DOHH2 (cell line): ENCODE data around the gene MAP3K15.

Experiments used
- H3F3A ChIP-seq: fragments of 200-600 bp; sonication (generic), shearing (Covaris generic); 2 replicates; pipeline ENCODE4 v1.6.0; 2016; ENCODE audit warnings: antibody characterized with exemption, mild to moderate bottlenecking; ENCODE audit not compliant: control insufficient read depth, insufficient read depth
- H3K27ac ChIP-seq: fragments of 200-600 bp; sonication (generic); 2 replicates; pipeline ENCODE4 v1.5.1; 2014; ENCODE audit warnings: low read depth, mild to moderate bottlenecking, low read length, moderate library complexity
- H3K27me3 ChIP-seq: fragments of 200-600 bp; sonication (generic); 2 replicates; pipeline ENCODE4 v1.6.1; 2014; ENCODE audit warnings: mild to moderate bottlenecking, low read length, mixed read lengths; ENCODE audit not compliant: control insufficient read depth
- H3K36me3 ChIP-seq: fragments of 200-600 bp; sonication (generic); 2 replicates; pipeline ENCODE4 v1.6.1; 2014; ENCODE audit warnings: mild to moderate bottlenecking, low read length, moderate library complexity, mixed read lengths; ENCODE audit not compliant: control insufficient read depth
- H3K4me1 ChIP-seq: fragments of 200-600 bp; sonication (generic); 2 replicates; pipeline ENCODE4 v1.6.1; 2014; ENCODE audit warnings: mild to moderate bottlenecking, low read length, mixed read lengths; ENCODE audit not compliant: control insufficient read depth
- H3K4me2 ChIP-seq: fragments of 200-600 bp; sonication (generic); 2 replicates; pipeline ENCODE4 v1.6.0; 2014; ENCODE audit warnings: mild to moderate bottlenecking, low read length, moderate library complexity
- H3K4me3 ChIP-seq: fragments of 200-600 bp; sonication (generic); 2 replicates; pipeline ENCODE4 v1.5.1; 2014; ENCODE audit warnings: mild to moderate bottlenecking, low read length, mixed read lengths
- H3K79me2 ChIP-seq: fragments of 200-600 bp; sonication (generic); 2 replicates; pipeline ENCODE4 v1.6.1; 2014; ENCODE audit warnings: mild to moderate bottlenecking, low read length, mixed read lengths; ENCODE audit not compliant: control insufficient read depth
- H3K9me2 ChIP-seq: fragments of 200-600 bp; sonication (generic); replicated peaks from 2 replicates; pipeline ENCODE4 v1.6.1; 2014; ENCODE audit warnings: mild to moderate bottlenecking, low read length, mixed read lengths; ENCODE audit not compliant: control insufficient read depth
- H3K9me3 ChIP-seq: fragments of 200-600 bp; sonication (generic); 2 replicates; pipeline ENCODE4 v1.6.1; 2014; ENCODE audit warnings: antibody characterized with exemption, low read length, mixed read lengths; ENCODE audit not compliant: control insufficient read depth, insufficient read depth
- H4K20me1 ChIP-seq: fragments of 200-600 bp; sonication (generic); 2 replicates; pipeline ENCODE4 v1.6.0; 2014; ENCODE audit warnings: low read depth, mild to moderate bottlenecking, antibody characterized with exemption, low read length, moderate library complexity; ENCODE audit not compliant: control insufficient read depth, insufficient read depth
- CTCF ChIP-seq: fragments of 200-600 bp; sonication (generic); IDR thresholded peaks from one replicate; pipeline ENCODE4 v1.5.1; 2014; ENCODE audit warnings: antibody characterized with exemption, mild to moderate bottlenecking, low read depth, low read length; ENCODE audit not compliant: poor library complexity, severe bottlenecking
- EZH2phosphoT487 ChIP-seq: fragments of 200-600 bp; sonication (generic); IDR thresholded peaks from 2 replicates; pipeline ENCODE4 v1.6.1; 2017; ENCODE audit warnings: borderline replicate concordance, mild to moderate bottlenecking, antibody characterized with exemption, low read length, moderate library complexity, mixed read lengths

MAP3K15 gene

GRCh38 chrX:19386679-19387078 lies 128.6 kb downstream of the MAP3K15 start:
- TF ChIP-seq EZH2phosphoT487: no peak
- TF ChIP-seq CTCF: no peak
- Histone ChIP-seq H3K27ac (no peak overlapping the region), H3K4me1 (no peaks in the 10 kb centered on the region), H3K36me3 (no peaks in the 10 kb centered on the region), H3K4me3 (no peak overlapping the region), H3K9me2 (no peaks in the 10 kb centered on the region), H3K9me3 (no peaks in the 10 kb centered on the region), H3K27me3 (no peaks in the 10 kb centered on the region), H3K4me2 (no peak overlapping the region), H3F3A (no peaks in the 10 kb centered on the region), H3K79me2 (no peaks in the 10 kb centered on the region), H4K20me1 (no peaks in the 10 kb centered on the region)

- H4K20me1 ChIP-seq: no peaks in the 10 kb centered on the region
- no peak overlapping the region for H3K4me3 ChIP-seq
- no peaks in the 10 kb centered on the region for H3K9me3 ChIP-seq
- H3F3A ChIP-seq: no peaks in the 10 kb centered on the region
- no peaks in the 10 kb centered on the region for H3K36me3 ChIP-seq
- no peaks in the 10 kb centered on the region for H3K9me2 ChIP-seq
- TF ChIP-seq EZH2phosphoT487 (no peak), CTCF (peak; percentile 65)
- no peaks in the 10 kb centered on the region for H3K27me3 ChIP-seq
- H3K4me2 ChIP-seq: no peak overlapping the region
- H3K27ac ChIP-seq: no peak overlapping the region
- H3K4me1 ChIP-seq: no peaks in the 10 kb centered on the region
- no peaks in the 10 kb centered on the region for H3K79me2 ChIP-seq
Measured at GRCh38 chrX:19382555-19383145, 132.7 kb downstream of the MAP3K15 start.

GRCh38 chrX:19381326-19381725 lies 134.0 kb downstream of the MAP3K15 start:
- no peaks in the 10 kb centered on the region for H3K4me1 ChIP-seq
- no peaks in the 10 kb centered on the region for H3K79me2 ChIP-seq
- H3K9me3 ChIP-seq: no peaks in the 10 kb centered on the region
- no peaks in the 10 kb centered on the region for H3K36me3 ChIP-seq
- H4K20me1 ChIP-seq: no peaks in the 10 kb centered on the region
- no peak overlapping the region for H3K27ac ChIP-seq
- no peaks in the 10 kb centered on the region for H3K27me3 ChIP-seq
- TF ChIP-seq CTCF (no peak), EZH2phosphoT487 (no peak)
- H3K4me2 ChIP-seq: no peak overlapping the region
- no peaks in the 10 kb centered on the region for H3K9me2 ChIP-seq
- H3F3A ChIP-seq: no peaks in the 10 kb centered on the region
- no peak overlapping the region for H3K4me3 ChIP-seq

GRCh38 chrX:19377799-19378198 lies 137.5 kb downstream of the MAP3K15 start:
- no peaks in the 10 kb centered on the region for H3K36me3 ChIP-seq
- no peaks in the 10 kb centered on the region for H3K9me2 ChIP-seq
- H3K4me1 ChIP-seq: peaks cover 6% of the 10 kb centered on the region; the same call in 1 of the 2 replicates
- H3K79me2 ChIP-seq: no peaks in the 10 kb centered on the region
- H3K27ac ChIP-seq: no peak overlapping the region
- no peak overlapping the region for H3K4me3 ChIP-seq
- no peaks in the 10 kb centered on the region for H3K27me3 ChIP-seq
- no peak for TF ChIP-seq EZH2phosphoT487
- TF ChIP-seq CTCF: no peak
- H3F3A ChIP-seq: no peaks in the 10 kb centered on the region
- H4K20me1 ChIP-seq: no peaks in the 10 kb centered on the region
- no peaks in the 10 kb centered on the region for H3K9me3 ChIP-seq
- no peak overlapping the region for H3K4me2 ChIP-seq
